GM12801 (cell line): ENCODE data around the gene SYTL5.

ENCODE experiments used
- TF ChIP-seq, protein P1 (sequence below): IDR thresholded peaks from one replicate; pipeline ENCODE4 v1.5.1; 2011; ENCODE audit warnings: control low read depth; ENCODE audit not compliant: insufficient read length; ENCODE audit errors: extremely low read depth

The SYTL5 gene

DNA sequence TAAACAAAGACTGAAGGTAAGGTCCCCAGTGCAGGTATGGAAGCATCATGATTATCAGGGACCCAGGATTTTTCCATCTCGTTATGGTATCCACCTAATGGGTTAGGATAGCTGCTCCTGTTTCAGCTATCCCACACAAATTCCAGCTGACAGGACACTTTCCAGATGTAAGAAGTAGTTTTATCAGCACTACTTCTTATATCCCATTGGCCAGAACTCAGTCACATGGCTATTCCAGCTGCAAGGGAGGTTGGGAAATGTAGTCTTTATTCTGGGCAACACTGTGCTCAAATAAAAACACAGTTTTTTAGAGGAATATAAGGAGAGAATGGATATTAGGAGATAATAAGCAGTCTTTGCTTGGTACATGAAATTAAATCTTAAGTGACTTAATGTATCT lies 117.6 kb downstream of the SYTL5 start:
- TF ChIP-seq, protein P1, sequence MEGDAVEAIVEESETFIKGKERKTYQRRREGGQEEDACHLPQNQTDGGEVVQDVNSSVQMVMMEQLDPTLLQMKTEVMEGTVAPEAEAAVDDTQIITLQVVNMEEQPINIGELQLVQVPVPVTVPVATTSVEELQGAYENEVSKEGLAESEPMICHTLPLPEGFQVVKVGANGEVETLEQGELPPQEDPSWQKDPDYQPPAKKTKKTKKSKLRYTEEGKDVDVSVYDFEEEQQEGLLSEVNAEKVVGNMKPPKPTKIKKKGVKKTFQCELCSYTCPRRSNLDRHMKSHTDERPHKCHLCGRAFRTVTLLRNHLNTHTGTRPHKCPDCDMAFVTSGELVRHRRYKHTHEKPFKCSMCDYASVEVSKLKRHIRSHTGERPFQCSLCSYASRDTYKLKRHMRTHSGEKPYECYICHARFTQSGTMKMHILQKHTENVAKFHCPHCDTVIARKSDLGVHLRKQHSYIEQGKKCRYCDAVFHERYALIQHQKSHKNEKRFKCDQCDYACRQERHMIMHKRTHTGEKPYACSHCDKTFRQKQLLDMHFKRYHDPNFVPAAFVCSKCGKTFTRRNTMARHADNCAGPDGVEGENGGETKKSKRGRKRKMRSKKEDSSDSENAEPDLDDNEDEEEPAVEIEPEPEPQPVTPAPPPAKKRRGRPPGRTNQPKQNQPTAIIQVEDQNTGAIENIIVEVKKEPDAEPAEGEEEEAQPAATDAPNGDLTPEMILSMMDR: no peak

DNA sequence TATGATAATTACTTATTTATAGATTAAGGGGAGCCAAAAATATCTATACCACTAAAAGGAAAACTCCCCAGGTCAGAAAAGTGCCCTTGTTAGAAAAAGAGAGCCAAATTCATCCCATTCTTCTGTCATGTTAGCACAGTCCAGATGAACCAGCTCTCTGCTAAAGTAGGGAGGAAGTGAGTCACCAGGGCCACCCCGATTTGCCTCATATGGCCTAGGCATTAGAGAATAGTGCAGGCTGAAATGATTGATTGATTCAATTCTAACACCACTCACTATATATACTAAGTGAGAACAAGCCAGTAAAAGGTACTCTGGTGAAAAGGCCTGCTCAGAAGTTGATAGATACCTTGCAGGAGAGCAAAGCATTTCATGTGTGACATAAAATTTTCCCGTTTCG lies 119.8 kb downstream of the SYTL5 start:
- TF ChIP-seq, protein P1: no peak

DNA sequence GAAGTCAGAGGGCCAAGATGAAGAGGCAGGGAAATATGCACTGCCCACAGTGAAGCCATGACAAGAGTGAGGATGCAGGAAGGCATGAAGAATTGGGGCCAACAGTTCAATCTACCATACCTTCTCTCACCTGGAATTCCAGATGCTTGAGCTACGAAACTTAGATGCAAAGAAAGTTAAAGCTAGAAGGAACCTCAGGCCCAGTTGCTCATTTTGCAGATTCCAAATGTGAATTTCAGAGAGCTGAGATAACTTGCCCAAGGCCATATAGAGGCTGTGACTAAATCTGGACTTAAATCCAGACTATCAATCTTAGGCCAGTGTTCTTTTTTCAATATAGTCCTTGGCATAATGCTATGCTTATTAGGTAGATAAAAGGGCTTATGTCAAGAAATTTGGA lies 121.6 kb downstream of the SYTL5 start:
- TF ChIP-seq, protein P1: no peak

DNA sequence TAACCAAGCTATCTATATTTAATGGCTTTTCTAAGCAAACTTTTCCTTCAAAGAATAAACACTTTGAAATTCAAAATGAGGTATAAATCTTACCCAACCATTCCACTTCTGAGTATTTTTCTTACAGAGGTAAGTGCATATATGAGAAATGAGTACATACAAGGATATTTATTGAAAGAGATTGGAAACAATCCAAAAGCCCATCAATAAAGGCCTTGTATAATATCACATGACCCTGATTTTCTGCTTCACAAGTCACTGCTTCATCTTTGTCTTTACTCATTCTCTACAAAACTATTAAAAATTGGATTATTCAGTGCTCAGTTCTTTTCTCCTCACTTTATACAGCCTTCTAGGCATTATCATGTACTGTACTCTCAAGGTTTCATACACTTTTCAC lies 123.0 kb downstream of the SYTL5 start:
- TF ChIP-seq, protein P1: no peak

DNA sequence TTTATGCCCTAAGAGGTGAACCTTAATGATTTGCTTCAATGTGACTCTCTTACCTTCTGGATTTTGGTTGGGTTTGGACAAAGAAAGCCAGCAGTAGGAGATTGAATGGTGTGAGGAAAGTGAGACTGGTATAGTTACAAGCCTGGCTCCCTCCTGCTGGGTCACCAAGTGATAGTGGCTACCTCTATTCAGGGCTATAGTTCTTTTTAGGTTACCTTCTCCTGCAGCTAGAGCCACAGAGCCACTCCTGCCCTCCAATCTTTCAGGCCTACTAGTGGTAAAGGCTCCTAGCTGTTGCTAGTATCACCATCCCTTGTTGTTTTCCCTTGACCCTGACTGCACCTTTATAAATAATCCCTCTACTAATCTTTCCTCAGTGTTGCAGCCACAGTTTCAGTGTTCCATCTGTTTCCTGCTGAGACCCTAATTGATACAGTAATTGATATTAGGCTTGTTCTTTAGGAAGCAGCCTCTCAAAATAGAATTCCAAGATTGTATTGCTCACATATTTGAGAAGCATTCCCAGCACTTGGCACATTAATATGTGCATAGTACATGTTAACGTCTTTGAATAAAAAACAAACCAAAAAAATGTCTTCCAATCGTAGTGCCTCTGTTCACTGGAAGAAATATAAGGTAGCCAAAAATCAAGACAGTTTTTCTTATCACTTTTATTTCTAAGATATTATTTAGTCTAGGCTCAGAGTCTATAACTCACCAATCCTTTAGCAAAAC lies 132.0 kb downstream of the SYTL5 start:
- TF ChIP-seq, protein P1: no peak

DNA sequence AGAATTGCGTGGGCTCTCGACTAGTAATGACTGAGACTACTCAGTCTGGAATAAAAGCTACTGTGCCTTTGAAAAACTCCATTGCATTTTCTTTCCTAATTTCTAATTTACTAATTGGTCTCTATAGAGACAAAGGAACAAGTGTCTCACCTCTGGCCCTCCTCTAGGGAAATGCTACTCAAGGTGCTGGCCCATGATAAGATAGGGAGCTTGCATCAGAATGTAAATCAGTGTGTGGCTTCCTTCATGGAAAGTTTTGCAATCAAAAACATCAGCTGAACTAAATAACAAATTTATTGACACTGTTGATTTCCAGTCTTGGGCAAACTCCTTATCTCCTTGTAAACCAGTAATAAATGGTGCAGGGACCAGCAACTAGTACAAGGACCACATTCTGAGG lies 132.5 kb downstream of the SYTL5 start:
- TF ChIP-seq, protein P1: no peak

DNA sequence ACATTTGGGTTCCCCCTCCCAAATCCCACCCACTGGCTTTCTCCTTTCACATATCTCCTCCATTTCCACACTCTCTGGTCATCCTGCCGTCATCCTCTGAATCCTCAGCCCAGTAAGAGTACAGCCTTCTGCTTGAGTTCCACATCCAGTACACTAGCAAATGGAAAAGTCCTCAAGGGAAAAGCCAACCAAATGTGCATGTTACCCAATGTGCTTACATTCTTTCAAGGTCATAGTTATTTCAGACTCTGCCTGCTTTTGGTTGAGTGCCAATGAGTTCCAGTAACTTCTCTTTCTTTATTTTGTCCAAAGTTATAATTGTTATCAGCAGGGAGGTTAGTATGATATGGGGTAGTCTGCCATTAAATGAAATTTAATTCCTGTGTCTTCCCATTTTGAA lies 136.3 kb downstream of the SYTL5 start:
- TF ChIP-seq, protein P1: no peak
